Stimulated activated CD8-positive, alpha-beta memory T cell treated with anti-CD3 and anti-CD28 coated beads, Interleukin-4, amount 100 ng/mL, for 48 hours (primary cell): ENCODE measurements around the gene MEOX2.

Source experiments
- DNase-seq: peaks from one replicate; pipeline ENCODE4 v3.0.0-alpha.2; 2020

MEOX2 gene

DNA sequence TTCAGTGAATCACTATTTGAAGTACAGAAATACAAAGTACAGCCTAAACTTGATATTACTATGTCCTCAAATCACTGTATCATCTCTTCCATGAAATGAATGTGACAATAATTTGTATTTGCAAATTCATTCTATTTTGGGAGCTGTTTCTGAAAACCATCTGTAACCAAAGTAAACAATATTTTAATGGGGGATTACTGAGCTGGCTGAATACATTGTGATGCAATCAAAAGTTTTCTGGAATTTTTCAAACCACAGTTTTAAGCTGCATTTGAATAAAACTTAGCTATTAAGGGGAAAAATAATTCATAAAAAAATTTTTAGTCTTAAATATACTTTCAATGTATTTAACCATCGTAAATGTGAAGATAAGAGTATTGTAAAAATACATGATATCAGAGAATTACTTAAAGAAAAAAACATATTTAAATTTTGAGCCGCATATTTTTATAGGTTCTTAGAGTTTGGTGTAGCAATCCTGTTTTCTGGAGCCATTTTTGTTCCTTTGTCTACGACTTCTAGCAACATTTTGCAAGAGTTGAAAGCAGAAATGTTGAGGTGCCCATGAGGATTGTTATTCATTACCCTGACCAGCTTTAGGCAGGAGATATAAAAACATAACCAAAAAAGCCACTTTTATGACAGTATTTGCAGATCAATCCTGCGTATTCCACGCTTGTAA is 78.8 kb downstream of the MEOX2 start:
- no peak for DNase-seq

DNA sequence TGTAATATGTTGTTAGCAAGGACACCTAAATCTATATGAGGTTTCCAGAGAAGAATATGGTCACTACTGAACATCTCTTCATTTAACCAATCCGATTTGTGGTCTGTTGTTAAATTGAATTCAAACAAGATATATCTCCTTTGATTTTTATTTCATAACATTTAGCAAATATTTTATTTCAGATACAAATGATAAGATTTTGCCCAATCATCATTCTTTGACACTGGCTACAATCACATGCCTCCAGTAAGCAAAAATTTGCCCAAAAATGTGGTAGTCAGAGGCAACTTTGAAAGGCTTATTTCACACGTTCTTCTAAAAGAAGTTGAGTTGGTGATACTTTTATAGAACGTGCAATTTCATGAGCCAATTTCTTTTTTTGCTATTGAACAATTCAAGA is 79.9 kb downstream of the MEOX2 start:
- DNase-seq = no peak

DNA sequence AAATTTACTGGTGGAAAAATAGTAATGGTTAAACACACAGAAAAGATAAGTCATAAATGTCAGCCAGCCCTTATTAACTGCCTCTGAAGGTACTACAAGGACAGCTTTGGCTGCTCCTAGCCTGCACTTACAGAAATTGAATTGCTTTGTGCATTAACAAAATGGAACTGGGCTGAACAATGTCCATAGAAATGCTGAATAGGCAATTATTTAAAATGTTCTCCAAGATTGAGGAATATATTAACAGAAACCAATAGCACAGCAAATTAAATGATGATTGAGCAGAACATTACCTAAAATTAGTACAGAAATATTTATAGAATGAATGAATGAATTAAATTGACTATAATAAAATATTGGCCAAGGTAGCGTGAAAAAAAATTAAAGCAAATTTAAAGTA is 82.3 kb downstream of the MEOX2 start:
- no peak for DNase-seq

DNA sequence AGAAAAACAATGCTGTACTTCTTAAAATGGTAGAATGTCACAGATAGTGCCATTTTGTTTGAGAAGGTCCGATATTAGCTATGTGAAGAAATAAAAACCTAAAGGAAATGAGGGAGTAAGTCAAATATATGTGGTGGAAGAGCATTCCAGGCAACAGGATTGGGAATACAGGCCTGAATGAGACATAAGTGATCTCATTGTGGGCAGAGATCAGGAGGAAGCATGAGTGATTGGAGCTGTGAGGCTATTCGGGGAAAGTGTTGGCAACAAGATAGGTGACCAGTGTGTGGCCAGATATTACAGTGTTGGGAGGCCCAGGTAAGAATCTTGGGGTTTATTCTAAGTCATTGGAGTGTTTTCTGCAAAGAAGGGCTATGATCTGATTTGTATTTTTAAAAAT is 83.4 kb downstream of the MEOX2 start:
- DNase-seq = no peak

DNA sequence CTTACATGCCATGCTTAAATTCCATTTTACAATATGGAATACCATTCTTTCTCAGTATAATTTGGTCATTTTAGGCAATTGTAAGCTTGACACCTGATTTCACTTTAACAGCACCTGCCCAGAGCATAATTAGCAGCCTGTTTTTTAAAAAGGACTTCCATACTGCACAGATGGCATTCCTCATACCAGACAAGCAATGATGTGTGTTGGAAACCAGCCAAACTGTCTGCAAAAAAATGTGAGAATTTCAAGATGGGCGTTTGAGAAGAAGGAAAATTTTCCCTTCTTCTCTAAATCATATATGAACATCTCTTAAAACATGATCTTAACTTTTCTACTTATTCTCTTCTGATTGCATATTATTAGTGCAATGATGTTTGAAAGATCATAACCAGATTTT is 84.2 kb downstream of the MEOX2 start:
- DNase-seq = no peak

DNA sequence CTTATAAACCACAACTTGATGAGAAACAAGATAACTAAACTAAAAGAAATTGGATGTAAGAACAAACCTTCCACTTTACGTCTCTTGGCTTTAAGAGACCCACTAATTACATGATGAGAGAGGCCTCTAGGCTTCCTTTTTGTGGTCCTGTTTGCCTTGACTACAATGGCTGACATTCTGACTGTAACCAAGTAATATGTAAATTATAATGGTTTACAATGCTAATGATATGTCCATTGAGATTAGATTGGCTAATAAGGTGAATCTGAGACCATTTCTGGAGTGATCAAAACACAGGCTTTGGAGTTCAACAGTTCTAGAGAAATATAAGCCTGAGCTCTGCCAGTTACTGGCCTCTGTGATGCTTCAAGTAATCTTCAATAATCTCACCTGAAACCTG is 85.3 kb downstream of the MEOX2 start:
- DNase-seq = no peak

DNA sequence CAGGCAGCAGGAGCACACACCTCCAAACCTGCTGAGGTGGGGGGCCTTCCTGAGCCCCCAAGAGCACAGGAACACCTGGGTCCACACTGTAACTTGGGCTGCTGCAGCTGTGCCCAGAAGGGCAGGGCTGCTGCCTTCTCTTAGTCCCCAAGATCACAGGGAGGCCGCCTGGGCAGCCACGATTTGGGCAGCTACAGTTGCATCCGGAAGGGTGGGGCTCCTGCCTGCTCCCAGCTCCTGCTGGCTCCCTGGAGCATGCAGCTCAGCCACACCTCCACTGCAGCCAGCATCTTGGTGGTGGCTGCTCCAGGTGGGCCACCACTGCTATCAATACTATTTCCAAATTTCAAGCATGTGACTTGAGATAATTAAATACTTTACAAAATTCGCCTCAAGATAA is 86.2 kb downstream of the MEOX2 start:
- DNase-seq = no peak

DNA sequence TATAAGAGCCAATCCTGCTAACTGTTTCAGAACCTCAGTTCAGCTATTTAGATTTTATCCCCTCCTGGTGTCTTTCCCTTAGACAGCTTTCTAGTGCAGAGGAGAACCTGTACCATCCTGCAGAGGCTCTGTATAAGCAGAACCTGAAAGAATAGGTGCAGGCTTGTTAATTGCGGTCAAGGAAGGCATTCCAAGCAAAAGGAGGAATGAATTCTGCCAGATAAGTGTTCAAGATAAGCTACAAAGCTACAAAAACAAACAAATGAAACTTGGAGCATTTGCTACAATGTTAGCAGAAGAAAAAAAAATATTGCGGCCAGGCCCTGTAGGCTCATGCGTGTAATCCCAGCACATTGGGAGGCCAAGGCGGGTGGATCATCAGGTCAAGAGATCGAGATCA is 92.0 kb downstream of the MEOX2 start:
- no peak for DNase-seq

DNA sequence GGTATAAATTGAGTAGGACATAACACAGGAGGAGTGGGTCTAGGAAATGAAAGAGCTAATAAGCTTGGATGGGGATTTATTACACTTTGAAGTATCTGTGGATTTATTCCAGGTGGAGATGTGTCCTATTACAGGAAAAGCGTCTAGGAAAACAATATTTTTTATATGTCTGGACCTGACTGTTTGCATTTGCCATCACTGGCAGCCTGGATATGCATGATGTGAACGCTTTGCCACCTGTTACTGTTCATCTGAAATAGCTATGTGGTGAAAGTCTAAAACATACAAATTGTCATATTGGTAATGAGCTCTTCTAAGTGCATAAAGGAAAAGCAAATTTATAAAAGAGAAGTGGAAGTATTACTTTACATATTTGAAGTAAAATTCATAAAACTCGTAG is 93.1 kb downstream of the MEOX2 start:
- DNase-seq = no peak

DNA sequence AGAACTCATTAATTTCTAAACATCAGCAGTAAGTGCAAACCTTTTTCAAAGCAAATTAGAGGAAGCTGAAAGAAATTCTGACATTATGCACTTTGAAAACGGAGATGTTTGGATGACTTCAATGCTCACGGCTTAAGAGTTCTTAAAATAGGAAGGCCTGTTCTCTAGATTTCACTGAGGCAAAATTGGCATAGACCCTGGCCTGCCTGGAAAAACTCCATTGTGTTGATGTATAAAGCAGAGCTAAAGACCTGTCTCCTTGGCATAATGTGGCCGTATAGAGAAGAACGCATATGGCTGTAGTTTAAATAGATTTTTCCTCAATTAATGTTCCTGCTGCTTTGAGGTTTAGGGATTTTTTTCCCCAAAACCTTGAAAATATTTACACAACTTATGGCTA is 100.2 kb downstream of the MEOX2 start:
- no peak for DNase-seq

DNA sequence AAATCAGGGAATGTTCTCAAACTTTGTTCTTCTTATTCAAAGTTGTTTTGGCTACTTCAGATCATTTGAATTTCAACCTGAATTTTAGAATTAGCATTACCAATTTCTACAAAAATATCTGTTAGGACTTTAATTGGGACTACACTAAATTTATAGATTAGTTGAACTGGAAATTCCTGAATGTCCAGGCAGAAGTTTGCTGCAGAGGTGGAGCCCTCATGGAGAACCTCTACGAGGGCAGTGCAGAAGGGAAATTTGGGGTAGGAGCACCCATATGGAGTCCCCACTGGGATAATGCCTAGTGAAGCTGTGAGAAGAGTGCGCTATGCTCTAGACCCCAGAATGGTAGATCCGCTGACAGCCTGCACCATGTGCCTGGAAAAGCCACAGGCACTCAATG is 101.9 kb downstream of the MEOX2 start:
- DNase-seq = no peak

DNA sequence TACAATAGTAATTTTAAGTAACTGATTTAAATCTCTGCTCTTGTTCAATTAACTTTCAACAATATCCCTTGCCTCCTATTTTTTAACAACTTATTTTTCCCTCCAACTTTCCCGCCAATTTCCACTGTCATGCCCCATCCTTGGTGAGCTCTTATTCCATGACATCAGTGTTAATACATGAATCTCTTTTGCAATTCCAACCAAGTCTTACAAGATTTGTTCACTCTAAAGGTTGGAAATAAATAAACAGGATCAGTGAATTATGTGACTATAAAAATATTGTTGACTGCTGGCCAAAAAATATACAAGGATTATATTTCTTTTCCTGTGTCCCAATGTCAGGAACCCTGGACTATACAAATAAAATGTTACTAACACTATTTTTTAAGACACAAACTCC is 103.7 kb downstream of the MEOX2 start:
- no peak for DNase-seq

DNA sequence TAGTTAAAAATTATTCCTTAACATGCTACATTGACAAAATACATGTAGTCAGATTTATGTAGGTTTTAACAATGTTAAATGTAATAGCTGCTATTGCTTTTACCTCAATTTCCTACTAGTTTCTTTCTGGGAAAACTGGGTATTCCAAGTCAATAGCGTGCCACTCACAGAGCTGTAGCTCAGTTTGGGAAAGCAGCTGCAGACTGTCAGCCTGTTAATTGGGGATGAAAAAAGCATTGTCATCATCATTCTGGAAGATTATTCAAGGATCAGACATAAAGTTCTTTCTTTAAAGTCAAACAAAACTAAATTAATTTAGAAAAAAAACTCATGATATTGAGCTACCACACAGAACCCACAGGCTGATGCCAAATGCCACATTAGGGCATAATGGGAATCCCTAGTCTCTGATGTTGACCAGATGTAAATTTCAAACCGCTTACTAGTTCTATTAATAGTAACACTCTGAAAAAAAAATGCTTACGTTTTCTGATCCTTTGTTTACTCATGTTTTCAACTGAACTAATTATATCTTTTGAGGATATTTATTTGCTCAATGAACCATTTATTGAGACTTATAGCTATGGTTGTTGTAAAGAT is 105.0 kb downstream of the MEOX2 start:
- no peak for DNase-seq

DNA sequence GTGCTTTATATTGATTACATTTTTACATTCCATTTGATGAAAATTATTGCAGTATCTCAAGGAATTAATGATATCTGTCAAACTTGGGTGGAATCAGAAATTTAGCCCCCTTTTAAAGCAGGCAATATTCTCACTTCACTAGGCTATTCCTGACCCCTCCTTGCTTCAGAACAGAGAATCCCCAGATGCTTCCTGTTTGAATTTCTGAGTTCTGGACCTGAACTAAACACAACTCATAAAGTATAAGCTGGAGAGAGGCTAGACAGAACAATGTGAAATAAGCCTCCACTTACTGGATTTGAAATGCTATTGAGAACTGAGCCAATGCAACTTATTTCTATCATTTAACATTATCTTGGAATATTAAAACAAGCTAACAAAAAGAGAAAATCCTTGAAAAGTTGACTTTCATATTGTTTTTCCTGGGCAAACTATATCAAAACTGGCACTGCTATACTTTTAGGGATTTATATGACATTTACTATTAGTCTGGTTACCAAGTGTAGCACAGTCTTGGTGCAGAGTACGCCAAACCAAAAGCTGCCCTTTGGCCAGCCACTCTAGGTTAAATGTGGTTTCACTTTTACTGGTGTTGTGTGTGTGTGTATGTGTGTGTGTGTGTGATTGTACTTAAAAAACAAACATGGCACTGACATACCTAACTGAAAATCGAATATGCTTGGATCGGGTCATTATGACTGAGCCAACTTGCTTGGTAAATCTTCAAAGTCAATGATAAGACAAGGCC is 105.7 kb downstream of the MEOX2 start:
- no peak for DNase-seq

DNA sequence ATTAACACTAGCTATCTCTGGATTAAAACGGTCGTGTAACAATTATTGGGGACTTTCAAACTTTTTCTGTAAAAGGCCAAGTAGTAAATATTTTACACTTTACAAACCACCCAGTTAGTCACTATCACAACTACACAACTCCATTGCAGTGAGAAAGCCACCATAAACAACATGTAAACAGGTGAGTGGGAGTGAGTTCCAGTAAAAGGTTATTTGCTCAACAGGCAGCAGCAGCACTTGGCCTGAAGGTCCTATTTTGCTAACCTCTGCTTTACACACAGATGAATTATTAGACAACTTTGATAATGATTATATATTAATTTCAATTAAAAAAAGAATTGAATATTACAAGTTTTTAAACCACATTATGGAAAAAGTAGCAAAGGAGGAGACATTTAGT is 108.9 kb downstream of the MEOX2 start:
- DNase-seq = no peak

DNA sequence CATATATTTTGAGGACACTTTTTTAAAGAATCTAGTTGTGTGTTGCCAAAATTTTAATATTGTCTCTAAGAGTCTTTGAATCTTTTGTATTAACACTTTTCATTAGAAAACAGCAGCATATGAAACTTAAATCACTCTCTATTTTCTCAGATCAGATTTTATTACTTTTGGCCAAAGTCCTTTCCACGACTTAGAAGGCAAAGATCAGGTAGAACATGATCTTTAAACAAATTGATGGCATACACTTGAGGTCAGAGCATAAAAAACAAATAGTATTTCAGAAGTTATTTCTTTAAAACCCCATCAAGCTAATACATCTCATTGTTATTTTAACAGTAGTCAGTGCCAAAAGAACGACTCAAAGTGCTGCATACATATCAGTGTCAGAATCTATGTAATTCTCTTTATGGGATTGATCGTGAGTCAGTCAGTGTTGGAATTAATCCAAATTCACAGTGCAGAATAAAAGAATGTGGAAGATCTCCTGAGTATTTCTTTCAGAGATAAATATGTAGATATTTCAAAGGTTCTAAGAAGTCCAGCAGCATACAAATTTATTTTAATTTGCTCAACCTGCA is 115.1 kb downstream of the MEOX2 start:
- DNase-seq = no peak

DNA sequence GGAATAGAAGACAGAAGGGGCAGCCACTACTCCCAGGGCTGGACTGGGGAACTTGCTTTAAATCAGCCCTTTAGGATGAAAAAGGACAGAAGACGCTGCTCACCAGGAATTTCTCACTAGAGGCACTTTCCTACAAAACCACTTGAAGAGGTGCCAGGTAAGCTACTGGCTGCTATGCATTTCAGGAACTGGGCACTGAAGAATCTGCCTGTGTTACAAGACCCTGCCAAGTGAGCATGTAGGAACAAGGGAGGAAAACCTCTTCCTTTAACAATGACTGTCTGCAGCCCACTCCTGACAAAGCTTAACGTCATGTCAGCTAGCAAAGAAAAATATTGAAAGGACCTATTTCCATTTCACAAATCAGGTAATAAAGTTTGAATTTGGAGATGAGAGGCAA is 118.8 kb downstream of the MEOX2 start:
- DNase-seq = no peak

DNA sequence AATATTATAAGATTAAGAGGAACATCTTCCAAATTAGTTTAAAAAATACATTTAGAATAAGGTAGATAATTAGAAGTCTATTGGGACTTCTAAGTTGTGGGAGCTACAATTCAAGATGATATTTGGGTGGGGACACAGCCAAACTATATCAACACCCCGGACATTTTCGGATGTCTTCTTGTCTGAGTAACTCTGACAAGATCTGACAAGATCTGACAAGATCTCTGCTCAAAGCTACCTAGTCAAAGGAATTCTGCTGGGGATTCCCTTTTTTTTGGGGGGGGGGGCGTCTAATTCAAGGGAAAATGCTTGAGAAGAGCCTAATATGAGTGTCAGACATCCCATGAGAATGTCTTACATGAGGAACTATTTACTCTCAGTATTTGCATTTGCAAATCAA is 119.4 kb downstream of the MEOX2 start:
- DNase-seq = no peak

DNA sequence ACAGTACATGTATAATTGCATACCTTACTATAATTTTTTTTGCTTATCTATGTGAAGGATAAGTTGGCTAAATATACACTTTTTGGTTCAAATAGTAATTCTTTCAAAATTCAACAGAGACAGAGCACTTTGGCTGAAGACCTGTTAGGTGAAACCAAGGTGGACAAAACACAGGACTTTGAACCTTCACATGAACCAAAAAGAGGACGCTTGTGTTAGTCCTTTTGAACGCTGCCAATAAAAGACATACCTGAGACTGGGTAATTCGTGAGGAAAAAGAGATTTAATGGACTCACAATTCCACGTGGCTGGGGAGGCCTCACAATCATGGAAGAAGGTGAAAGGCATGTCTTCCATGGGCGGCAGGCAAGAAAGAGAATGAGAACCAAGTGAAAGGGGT is 120.0 kb downstream of the MEOX2 start:
- DNase-seq = no peak

DNA sequence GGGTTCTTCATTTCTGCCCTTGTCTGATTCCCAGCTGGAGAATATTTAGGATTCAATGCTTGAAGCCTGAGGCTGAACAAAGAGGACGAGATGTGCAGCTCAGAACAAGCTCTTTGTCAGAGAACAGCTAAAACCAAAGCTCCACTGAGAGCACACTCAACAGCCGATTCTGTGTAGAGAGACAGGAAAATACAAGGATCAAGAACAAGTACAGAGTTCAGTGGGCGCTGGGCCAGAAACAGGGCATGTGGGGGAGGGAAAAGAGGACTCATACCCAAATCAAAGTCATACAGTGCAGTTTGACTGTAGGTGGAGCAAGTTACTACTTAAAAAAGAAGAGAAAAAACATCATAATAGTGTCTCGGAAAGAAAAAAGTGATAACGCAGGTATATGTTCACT is 124.6 kb downstream of the MEOX2 start, which contains the start of gene AGMO:
TSS of gene AGMO (minus strand) at position 181 of the 400 bp plus-strand sequence.
- no peak for DNase-seq
